Uterus (tissue), 2 donors: ENCODE measurements around the gene FHIT.

ENCODE experiments used
- CTCF ChIP-seq, 4 experiments: fragments of 200-600 bp in 2 of 4; fragments of 450-650 bp in 2 of 4; sonication (generic) in 2 of 4; IDR thresholded peaks; one replicate each; pipeline ENCODE4 v1.5.1; 2016 to 2019; ENCODE audit warnings: antibody characterized with exemption in 4 of 4, mild to moderate bottlenecking in 2 of 4, moderate library complexity in 1 of 4
- POLR2A ChIP-seq, 2 donors: fragments of 450-650 bp; IDR thresholded peaks; one replicate each; pipeline ENCODE4 v1.6.1; 2016; ENCODE audit warnings: antibody characterized with exemption in 2 of 2, mild to moderate bottlenecking in 1 of 2, moderate library complexity in 1 of 2

GRCh38 chr3:60760145-60760544, 491.1 kb downstream of the FHIT start:
- no peak for TF ChIP-seq POLR2A (IDR thresholded peaks at IDR 0.05)
- TF ChIP-seq CTCF (IDR thresholded peaks at IDR 0.05), result no peak
